Panc1 (cell line): ENCODE measurements around the gene CCDC141.

Experiments used
- CTCF ChIP-seq: fragments of 450-650 bp; IDR thresholded peaks from 2 replicates; pipeline ENCODE4 v1.5.1; 2017; ENCODE audit warnings: mild to moderate bottlenecking
- POLR2AphosphoS5 ChIP-seq: IDR thresholded peaks from 2 replicates; pipeline ENCODE4 v1.6.1; 2012; ENCODE audit warnings: mild to moderate bottlenecking, low read depth, low read length, moderate library complexity
- SIN3A ChIP-seq: IDR thresholded peaks from 2 replicates; pipeline ENCODE4 v1.6.1; 2012; ENCODE audit warnings: low read depth, mild to moderate bottlenecking, low read length, moderate library complexity, borderline replicate concordance; ENCODE audit not compliant: insufficient read depth
- TCF7L2 ChIP-seq: IDR thresholded peaks from 2 replicates; pipeline ENCODE4 v1.6.1; 2011; ENCODE audit warnings: mild to moderate bottlenecking, low read depth, low read length, inconsistent platforms
- TF ChIP-seq, protein P1 (sequence below), 2 experiments: IDR thresholded peaks; 2 replicates each; pipeline ENCODE4 v1.6.1; 2011 to 2012; ENCODE audit warnings: low read depth in 2 of 2, control low read depth in 1 of 2, low read length in 1 of 2, mild to moderate bottlenecking in 1 of 2, moderate library complexity in 1 of 2; ENCODE audit not compliant: insufficient read depth in 1 of 2

DNA sequence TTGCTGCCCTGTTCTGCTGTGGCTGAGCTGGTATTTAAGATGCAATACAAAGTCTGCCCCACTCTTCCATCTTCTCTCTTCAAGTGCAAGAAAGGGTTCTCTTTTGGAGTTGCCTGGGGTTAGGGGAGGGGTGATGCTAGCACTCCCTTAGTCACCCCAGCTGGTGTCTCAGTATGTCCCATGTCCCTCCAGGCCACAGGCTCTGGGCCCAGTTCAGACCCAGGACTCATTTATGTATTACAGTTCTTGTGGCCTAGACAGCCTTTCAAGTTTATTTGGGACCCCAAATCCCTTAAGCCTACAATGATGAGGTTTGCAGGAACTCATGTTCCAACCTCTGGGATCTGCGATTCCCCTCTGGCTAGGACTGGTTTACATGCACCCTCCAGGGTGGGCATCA, 47.2 kb upstream of the CCDC141 start:
- TF ChIP-seq CTCF: no peak
- TF ChIP-seq, protein P1, sequence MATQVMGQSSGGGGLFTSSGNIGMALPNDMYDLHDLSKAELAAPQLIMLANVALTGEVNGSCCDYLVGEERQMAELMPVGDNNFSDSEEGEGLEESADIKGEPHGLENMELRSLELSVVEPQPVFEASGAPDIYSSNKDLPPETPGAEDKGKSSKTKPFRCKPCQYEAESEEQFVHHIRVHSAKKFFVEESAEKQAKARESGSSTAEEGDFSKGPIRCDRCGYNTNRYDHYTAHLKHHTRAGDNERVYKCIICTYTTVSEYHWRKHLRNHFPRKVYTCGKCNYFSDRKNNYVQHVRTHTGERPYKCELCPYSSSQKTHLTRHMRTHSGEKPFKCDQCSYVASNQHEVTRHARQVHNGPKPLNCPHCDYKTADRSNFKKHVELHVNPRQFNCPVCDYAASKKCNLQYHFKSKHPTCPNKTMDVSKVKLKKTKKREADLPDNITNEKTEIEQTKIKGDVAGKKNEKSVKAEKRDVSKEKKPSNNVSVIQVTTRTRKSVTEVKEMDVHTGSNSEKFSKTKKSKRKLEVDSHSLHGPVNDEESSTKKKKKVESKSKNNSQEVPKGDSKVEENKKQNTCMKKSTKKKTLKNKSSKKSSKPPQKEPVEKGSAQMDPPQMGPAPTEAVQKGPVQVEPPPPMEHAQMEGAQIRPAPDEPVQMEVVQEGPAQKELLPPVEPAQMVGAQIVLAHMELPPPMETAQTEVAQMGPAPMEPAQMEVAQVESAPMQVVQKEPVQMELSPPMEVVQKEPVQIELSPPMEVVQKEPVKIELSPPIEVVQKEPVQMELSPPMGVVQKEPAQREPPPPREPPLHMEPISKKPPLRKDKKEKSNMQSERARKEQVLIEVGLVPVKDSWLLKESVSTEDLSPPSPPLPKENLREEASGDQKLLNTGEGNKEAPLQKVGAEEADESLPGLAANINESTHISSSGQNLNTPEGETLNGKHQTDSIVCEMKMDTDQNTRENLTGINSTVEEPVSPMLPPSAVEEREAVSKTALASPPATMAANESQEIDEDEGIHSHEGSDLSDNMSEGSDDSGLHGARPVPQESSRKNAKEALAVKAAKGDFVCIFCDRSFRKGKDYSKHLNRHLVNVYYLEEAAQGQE (IDR thresholded peaks at IDR 0.05; ENCODE audit: insufficient read depth in 1 of 2, low read depth in 2 of 2, low read length in 1 of 2): no peak
- TF ChIP-seq POLR2AphosphoS5: no peak
- no peak for TF ChIP-seq SIN3A
- TF ChIP-seq TCF7L2: no peak
